ENCODE results near the gene FAM204A.

DNA sequence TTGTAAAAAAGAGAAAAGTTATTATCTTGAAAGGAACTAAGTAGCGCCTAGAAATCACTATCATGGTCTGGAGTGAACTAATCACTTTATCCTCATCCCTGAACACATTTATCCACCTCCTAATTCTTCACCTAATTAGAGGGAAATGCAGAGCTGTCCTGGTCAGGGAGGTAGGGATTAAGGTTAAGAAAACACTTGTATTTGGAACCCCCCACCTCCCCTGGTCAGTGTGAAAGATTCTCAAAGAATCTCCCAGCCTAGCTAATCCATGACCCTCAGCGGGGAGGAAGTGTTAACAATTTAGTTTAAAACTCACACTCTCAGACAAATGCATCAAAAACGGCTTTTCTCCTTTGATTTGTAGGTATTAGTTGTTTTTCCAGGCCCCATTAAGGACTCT is 83.8 kb downstream of the FAM204A start:
- no peak for TF ChIP-seq POLR2A (IDR thresholded peaks at IDR 0.05; ENCODE audit: low read length)
- TF ChIP-seq GATA1 (IDR thresholded peaks at IDR 0.05; ENCODE audit: low read depth, low read length): no peak
